A204.1 (cell line): ENCODE results near the gene TCIRG1.

Source experiments
- FAIRE-seq: peaks from 2 replicates; lab custom pipeline; 2012; peaks lifted over from hg19 to GRCh38; lab: Jason Lieb, UNC

Gene TCIRG1

DNA sequence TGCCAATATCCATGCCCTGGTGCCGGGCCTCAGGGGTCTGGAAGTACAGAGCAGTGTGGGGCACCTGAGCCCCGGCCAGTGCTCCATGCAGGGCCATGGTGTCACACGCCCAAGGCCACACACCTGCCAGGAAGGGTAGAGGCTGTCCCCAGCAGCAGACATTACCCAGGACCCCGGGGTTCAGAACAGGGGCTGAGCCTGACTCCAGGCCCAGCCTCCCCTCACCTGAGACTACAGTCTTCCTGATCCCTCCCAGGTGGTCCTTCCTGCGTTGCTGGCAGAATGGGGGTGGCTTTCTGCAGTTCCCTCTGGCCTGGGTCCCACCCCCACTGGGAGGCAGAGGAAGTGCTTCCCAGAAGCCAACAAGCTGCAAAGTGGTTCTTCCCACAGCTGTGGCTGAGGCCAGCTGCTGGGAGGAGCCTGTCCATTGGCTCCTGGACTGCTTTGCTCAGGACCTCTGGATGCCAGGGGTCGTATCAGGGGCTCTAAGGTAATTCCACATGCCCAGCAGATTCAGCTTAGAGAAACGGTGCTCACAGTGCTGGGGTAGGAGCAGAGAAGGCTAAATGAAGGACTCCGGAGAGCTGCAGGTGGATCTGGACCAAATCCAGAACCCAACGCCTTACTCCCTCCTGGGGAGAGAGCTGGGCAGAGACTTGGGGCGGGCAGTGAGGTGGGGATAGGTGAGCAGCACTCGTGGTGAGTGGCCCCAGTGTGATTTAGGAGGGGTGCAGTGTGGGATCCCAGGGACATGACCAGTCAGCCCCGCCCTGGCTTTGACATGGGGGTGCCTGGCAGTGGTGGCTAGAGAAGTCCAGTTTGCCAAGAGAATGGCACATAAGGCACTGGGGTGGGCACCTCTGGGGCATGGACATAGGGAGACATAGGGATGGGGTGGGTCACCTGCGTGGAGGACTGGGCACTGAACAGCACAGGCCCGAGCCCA lies 12.6 kb downstream of the TCIRG1 start:
- FAIRE-seq, result no peak

DNA sequence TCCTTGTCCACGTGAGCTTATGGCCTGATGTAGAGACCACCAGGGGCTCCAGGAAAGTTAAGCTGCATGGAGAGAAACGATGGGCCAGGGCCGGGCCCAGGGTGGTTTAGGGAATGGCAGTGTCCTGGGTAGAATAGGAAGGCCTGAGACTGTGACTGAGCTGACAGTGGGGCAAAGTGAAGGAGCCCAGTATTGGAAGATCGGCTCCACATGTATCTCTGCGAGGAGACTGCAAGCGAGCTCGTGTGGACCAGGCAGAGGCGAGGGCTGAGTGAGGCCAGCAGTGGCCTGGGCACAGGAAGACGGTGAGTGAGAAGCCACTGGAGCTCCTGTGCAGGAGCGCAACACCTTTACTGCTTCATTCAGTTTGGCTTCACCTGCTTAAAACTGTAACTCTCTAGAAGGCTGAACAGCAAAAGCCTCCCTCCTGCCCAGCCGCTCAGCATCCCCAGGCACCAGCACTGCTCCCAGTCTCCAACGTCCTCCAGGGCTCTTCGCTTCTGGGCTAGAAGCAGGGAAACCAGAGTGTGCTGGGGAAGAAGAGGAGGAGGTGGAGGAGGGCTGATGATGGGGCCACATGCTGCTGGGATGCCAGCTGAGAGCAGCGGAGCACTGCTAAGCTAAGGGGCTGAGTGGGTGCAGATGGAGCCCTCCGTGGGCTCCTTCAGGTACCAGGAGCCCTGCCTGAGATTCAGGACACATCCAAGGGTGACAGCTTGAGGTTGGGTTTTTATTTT lies 13.5 kb downstream of the TCIRG1 start:
- no peak for FAIRE-seq

DNA sequence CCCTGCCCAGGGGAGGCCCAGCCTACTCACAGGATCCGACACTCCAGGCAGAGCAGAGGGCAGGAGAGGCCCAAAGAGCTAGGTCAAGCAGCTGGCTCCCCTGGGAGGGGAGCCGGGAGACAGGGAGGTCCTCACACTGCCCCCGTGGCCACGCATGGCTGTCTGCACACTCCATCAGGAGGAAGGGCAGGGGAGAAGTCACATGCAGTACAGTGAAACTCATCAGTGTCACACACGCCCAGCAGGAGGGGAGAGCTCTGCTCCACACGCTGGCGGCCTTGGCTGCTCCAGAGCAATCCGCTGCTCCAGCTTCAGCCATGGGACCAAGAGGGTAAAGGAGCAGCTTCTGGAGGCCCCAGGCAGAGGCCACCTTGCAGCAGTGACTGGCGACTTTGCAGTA lies 14.3 kb downstream of the TCIRG1 start:
- FAIRE-seq, result no peak

DNA sequence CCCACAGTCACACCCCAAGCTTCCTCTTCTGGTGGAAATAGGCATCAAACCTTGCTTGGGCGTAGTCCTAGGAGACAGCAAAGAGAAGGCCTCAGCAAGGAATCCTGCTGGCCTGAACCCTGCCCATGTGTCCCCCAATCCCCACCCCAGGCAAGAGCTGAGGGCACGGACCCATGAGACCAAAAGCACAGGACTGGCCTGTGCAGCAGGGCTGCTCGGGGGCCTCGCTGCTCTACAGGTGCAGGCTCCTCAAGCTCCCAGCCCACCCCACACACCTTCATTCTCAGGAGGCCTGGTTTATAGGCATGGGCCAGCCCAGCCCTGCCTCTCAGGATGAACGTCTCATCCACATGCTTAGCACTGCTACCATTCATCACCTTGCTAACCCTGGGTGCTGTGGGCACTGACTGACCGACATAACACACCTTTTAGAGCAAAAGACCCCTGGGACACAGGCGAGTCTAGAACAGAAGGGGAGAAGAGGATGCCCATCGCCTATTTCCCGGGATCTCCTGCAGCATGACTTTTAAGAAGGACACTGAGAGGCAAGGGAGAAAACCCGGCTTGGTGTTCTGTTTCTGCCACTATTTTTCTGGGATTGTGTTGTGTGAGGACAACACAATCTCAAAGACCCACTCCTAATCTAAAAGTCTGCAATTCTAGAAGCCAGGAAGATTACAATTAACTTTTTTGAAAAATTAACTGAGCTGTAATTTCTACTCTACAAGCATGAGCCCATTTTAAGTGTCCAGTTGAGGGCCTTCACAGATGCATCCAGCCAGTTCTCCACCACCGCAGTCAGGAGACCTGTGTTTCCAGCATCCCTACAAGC lies 15.4 kb downstream of the TCIRG1 start:
- FAIRE-seq, result no peak

DNA sequence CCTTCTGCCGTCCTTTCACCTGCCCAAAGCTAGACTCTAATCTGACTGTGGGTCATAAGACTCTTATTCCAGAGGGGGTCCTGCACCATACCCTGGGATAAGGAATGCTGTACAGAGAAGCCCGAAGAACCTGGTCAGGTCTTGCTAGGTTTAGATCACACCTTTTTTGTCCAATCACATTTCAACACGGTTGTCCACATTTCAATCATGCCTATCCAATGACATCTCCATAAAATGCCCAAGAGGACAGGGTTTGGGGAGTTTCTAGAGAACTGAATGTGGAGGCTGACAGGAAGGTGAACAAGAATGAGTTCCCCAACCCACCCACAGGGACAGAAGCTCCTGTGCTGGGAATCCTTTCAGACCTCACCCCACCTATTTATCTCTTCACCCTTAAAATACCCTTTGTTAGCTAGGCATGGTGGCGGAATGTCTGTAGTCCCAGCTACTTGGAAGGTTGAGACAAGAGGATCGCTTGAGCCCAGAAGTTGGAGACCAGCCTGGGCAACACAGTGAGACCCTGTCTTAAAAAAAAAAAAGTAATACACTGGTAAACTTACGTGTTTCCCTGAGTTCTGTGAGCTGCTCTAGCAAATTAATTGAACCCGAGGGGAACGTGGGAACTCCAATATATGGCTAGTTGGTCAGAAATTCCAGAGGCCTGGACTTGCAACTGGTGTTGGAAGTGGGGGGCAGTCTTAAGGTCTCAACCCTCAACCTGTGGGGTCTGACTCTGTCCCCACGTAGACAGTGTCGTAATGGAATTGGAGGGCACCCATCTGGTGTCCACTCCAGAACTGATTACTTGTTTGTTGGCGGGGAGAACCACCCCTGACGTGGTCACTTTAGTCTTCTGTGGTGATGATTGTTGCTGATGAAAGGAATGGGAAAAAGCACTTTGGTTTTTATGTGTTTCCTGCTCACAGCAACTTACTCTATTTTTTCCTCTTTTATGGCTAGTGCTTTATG lies 17.8 kb downstream of the TCIRG1 start:
- FAIRE-seq, result no peak

DNA sequence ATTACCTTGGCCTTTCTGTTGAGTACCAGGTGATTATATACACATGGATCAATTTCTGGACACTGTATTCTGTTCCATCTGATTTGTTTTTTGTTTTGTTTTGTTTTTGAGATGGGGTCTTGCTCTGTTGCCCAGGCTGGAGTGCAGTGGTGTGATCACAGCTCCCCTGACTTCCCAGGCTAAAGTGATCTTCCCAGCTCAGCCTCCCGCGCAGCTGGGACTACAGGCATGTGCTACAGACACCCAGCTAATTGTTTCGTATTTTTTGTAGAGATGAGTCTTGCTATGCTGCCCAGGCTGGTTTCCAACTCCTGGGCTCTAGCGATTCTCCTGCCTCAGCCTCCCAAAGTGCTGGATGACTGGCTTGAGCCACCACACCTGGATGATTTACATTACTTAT lies 19.0 kb downstream of the TCIRG1 start:
- no peak for FAIRE-seq

DNA sequence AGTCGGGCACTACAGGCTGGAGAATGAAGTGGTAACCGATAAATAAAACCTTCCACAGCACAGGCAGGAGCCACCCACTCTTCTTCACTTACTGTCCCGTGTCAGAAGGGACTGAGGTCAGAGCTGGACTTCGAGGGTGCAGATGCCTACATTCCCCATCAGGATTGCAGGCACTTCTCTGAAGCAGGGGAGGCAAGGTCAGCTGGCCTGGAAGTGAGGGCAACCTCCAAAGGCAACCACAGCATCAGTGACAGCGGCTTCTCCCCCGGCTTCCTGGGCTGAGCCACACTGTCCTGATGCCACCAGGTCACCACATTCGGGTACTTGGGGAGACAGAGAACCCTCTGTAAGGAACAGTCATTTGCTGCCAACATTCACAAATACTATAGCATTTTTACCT lies 22.7 kb downstream of the TCIRG1 start:
- FAIRE-seq, result no peak

DNA sequence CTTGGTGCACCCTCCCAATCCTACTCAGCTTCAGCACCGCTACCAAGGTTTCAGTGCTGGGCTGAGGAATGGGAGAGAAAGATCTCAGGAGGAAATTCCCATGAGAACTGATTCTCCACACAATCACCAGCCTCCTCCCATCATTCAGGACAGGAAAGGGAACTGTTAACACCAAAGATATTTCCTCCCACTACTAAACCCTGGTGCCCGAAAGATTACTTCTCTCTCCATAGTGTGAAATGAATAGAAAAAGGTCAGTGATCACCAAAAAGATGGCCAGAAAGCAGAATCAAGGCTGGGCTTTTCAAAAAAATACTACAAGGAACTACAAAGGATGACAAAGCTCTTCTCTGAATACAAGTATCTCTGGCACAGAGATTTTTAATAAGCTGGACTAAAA lies 26.1 kb downstream of the TCIRG1 start:
- FAIRE-seq, result no peak

DNA sequence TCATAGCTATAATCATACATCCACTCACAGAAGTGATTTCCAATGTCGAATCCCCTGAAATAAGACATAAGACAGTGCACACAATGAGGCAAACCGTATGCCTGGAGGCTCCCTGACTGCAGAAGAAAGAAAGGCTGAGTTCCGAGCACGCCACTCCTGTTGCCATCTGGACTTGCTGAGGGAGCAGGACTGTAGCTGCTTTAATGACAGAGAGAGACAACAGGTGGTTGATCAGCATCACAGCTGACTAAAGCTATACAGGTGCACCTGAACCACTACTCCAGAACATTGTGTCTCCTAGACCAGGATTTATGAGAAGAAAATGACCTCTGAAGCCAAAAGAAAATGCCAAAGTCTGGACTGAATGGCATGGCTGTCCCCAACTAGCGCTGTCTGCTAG lies 27.0 kb downstream of the TCIRG1 start:
- FAIRE-seq, result no peak

DNA sequence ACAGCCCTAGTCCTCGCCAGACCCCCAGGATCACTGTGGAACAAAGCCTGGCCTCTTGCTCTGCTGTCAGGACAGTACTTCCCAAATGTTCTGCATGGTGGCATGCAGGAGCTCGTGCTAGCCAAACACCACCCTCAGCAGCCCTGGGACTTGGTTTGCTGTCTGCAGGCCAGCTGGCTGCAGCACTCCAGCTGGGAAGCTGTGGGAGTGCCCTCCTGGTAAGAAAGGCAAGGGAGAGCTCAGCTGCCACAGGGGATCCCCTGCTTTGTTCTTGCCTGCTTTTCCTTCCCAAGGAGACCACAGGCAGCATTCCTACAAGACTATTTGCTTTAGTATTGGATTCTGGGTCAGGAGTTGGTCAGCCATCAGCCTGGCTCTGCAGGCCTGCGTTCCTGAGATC lies 27.9 kb downstream of the TCIRG1 start:
- FAIRE-seq, result no peak

DNA sequence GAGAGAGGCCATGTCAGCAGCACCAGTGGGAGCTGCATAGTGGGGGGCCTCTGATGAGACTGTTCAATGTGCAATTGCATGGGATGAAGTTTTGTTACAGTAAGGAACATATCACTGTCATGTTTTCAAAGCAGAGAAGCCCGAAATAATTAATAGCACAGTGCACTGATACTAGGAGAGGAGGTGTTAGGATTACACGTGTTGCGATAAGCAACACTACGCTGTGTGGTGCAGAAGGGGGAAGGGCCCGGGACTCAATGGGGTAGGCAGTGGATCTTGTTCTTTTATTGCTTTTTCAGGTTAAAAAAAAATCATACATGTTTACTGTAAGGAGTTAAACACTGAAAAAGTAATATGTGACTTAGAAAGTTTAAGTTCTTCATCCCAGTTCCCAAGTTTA lies 29.2 kb downstream of the TCIRG1 start:
- no peak for FAIRE-seq

DNA sequence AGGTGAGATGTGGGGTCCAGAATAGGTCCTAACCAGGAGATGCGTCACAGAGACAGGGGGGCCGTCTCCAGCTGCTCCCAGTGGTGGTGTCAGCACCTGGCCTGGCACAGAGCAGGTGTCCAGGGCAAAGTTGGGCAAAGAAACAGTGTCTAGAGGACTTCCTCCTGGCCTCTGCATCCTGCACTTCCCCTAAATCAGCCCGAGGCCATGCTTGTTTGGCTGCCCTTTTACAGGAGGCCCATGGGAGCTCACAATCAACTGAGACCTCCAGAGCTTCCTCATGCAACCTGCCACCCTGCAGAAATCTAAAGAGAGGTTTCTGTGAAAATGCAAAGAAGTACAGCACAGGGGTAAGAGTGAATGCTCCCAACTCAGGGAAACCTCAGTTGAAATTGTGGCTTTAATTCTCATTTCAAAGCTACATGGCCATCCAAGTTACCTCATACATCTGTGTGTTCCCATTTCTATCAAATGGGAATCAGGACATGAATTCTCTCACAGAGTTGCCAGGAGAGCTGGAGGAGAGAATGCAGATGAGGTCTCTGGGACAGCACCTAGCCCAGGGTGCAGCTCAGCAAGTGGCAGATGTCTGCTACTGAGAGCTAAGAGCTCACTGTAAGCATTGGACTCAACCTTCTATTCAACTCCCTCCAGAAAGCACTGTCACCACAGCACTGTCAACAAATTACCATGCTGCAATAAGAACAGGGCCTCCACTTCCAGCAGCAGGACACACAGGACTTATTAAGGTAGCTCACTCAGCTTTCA lies 32.6 kb downstream of the TCIRG1 start:
- FAIRE-seq, result no peak

DNA sequence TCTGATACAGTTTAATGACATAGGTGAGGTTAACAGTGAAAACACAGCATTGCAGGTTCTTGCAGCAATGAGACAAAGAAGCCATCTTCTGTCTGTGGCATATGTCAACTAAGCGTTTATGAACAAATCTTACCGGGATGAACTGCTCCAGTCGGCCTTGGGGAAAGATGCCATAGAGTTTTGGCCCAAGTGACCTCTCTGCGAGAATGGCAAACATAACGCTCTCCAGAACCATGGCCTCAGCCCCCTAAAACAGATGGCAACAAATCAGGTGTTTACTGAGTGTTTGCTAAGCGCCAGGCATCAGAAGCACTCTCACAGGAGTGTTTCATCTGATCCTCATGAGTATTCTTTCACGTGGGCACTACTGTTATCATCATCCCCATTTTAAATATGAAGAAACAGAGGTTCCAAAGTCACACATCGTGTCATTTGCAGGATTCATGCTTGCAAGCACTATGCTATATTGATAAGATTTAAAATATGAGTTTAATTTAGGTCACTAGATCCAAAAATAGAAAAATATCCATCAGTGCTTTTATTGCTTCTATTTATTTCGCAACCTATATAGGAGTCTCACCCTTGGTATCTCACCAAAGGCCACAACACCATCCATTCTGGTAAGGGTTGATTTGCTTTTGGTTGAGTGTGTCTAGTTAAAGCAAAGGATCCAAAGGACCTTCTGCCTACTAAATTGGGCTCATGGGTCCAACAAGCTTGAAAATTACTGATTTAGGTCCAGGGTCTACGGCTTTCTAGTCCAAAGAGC lies 35.9 kb downstream of the TCIRG1 start:
- no peak for FAIRE-seq

DNA sequence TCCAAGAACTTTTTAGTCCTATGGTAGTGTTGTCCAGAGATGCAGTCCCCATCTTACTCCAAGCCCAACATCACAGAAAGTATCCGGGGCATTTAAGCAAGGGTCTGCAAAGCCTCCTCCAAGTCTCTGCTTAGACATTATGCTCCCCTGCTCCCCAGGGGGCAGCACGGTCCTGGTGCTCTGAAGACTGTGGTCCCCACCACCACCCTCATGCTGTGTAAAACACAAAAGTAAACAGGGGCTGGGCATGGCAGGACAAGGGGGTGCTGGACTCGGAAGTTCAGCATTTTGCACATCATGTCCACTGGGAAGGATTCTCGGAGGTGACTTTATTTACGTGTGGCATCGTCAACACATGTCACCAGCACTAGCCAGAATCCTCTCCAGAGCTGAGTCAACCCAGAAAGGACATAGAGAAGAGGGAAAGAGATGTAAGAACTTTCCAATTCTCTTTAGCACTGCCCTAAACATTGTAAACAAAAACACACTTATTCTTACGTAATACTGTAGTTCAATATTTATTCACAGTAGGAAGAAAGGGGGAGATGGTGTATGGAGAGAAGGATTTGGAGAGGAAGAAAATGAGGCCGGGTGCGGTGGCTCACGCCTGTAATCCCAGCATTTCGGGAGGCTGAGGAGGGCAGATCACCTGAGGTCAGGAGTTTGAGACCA lies 37.7 kb downstream of the TCIRG1 start:
- no peak for FAIRE-seq

DNA sequence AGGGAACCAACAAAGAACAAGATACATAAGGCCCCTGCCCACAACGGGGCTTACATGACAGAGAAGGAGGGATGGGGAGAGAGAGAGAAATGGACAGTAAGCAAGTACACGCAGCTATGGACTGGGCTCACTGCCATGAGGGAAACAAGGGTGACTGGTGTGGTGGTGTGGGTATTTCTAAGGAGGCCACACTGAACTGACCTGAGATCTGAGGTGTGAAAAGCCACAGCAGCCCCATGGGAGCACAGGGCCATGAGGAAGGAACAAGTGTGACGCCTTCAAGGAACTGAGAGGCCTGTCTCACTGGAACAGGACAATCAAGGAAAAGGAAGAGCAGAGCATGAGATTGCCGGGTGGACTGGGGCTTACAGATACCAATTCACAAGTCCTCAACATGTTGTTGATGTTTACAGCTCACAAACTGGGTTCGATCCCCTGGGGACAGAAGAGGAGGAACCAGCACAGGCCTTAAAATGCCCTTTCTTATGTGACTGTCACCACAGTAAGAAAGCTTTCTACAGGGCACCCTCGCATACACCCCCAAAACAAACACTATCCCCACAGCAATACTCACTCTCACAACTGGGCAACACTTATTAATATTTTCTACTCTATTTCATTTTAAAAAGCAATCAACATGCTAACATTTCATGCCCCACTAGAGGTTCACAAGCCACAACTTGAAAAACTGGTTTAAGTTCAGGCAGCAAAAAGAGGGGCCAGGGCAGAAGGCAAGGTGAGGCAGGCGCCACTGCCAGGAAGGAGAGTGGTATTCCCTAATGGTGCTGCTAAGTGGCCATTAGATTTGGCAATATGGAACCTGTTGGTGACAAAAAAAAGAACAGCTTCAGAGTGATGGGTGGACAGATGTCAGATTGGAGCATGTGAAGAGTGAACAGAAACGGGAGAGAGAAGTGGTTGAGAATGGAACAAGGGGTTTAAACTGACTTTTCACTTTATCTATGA lies 39.1 kb downstream of the TCIRG1 start:
- FAIRE-seq, result no peak

DNA sequence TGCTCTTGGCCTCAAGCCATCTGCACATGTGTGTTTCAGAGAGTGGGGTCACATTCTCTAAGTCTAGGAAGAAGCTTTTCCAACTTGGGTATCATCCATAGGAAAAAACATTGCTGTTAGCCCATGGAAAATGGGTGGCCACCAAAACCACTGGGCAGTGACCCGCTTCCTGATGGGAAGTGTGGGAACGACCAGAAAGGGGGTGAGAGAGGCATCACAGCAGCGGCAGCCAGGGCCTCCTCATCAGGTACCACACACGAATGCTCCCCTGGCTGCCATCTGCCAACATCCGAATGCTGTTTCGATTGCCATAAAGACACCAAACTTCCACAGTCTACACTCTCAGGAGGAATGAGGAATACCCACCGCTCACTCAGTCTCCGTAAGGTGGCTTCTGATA lies 42.0 kb downstream of the TCIRG1 start:
- FAIRE-seq, result no peak

DNA sequence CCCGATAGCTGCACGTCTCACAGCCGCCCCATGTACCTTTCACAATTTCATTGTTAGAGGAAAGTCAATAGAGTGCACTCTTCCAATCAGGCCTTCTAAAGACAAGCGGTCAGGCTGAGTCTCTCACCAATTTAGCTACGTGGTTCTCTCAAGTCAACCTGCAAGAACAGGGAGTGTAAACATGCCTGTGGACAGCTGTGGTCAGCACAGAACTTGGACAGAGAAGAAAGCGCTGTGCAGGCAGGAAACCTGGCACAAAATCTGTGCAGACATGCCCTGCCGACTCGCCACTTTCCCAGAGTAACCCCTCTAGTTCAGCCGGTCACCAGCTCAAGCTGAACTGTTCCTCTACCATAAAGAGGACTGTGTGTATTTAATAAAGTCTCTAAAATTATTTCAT lies 42.9 kb downstream of the TCIRG1 start:
- FAIRE-seq, result no peak

DNA sequence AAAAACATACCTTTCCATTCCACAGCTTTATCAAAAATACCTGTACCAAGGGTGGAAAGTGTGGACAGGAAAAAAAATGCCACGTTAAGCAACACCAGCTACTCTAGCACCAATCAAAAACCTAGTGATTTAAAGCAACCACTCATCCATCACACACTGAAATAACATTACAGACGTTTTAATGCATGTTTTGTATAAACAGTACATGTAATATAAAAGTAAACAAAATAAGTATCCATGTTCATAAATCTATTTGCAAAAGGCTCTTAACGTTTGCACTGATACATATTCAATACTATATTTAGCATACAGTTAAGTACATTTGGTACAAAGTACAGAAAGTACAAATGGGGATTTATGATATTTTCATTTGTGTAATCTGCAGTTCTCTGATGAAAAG lies 43.7 kb downstream of the TCIRG1 start:
- no peak for FAIRE-seq
